ENCODE results near the gene CPSF6. TPM values are rescaled to one million over a fixed set of nuclear protein-coding genes. Genes with fewer than 3 reads are reported as not detected.
A peak's percentile ranks its signal among the peaks of the same experiment; 100 is the strongest.
"Not testable (repeated sequence)": the region's sequence is repeated elsewhere in the genome, so short reads cannot be mapped to it uniquely, and the experiment has no call there.

The CPSF6 gene, protein sequence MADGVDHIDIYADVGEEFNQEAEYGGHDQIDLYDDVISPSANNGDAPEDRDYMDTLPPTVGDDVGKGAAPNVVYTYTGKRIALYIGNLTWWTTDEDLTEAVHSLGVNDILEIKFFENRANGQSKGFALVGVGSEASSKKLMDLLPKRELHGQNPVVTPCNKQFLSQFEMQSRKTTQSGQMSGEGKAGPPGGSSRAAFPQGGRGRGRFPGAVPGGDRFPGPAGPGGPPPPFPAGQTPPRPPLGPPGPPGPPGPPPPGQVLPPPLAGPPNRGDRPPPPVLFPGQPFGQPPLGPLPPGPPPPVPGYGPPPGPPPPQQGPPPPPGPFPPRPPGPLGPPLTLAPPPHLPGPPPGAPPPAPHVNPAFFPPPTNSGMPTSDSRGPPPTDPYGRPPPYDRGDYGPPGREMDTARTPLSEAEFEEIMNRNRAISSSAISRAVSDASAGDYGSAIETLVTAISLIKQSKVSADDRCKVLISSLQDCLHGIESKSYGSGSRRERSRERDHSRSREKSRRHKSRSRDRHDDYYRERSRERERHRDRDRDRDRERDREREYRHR
- total RNA-seq, result 28.0 TPM

DNA sequence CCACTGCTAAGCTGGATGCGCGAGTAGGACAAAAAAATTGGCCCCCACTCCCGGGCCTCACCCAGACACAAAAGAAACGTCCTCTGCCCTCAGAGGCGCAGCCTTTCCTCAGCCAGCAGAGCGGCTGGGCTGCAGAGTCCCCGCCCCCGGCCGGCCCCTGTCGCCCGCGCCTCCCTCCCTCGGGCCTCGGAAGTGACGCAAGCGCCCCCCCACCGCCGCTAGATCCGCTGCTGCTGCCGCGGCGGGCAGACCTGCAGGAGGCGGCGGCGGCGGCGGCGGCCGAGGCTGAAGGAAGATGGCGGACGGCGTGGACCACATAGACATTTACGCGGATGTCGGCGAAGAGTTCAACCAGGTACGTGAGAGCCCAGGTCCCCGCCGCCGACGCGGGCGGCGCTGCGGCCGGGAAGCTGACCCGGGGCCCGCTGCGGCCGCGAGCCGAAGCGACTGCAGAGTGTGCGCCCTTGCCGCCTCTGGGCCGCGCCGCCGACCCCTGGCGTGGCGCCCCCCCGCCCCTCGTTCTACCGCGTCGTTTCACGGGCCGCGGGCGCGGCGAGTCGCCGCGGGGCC lies at the start of gene CPSF6:
Gene CPSF6 (plus strand): TSS at position 218 of the 570 bp plus-strand sequence. CDS start 78 bp downstream, at position 296.
- DNase-seq (ENCODE audit: low read depth in 2 of 3, low spot score in 2 of 3), result peak; percentile 90 to 97 (median 93)

DNA sequence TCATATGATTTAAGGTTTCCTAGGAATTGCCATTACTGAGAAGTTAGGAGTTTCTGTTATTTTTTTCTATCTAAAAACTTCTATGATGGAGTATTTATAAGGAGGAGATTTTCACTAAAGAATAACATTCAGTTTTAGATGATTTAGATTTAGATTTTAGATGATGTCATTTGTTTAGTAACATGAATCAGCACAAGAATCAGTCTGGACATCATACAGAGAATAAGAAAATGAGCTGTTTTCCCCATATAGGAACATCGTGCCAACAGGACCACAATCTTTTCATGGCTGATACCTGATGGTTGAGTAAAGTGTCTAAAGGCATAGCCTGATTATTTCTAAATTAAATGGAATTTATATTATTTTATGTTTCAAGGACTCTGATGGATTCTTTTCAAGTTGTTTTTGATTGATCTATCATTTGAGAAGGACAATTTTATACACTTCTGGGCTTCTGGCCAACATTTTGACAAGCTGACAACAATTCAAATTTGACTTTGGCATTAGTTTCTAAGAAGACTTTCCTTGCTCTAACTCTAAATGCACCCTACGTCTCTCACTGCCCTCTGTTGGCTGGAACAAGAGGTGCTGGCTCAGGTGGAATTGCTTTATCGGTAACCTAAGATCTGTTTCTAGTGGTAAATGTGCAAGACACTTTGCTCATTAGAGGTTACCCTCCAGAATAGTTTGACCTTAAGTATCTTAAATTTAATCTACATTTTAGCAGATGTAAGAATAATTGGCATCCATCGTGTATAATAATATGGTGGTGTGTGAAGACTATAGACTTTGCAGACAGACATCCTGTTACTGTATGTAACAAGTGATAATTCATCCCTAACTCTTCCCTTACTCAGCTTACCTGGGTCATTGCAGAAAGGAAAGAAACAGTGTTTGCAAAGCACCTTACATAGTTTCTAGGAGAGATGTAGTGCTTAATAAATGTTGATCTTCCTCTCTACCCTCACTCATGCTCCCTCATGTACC lies 42.8 kb upstream of the CPSF6 start:
- no peak for DNase-seq (ENCODE audit: low read depth in 2 of 3, low spot score in 2 of 3)

DNA sequence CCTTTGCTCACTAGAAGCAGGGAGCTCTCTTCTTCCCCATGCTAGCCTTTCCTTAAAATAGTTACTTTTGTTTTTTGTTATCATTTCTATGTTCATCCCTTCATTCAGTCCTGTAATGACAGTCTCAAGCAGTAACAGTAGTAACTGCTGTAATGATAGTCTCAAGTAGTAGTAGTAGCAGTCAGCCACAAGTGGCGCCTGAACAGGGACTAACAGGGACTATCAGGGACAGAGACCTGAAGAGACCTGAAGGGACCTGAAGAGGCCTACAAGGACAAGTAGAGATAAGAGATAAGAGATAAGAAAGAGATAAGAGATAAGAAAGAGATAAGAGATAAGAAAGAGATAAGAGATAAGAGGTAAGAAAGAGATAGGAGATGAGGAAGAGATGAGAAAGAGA lies 39.4 kb upstream of the CPSF6 start:
- not testable (repeated sequence) for DNase-seq (ENCODE audit: low read depth in 2 of 3, low spot score in 2 of 3)

DNA sequence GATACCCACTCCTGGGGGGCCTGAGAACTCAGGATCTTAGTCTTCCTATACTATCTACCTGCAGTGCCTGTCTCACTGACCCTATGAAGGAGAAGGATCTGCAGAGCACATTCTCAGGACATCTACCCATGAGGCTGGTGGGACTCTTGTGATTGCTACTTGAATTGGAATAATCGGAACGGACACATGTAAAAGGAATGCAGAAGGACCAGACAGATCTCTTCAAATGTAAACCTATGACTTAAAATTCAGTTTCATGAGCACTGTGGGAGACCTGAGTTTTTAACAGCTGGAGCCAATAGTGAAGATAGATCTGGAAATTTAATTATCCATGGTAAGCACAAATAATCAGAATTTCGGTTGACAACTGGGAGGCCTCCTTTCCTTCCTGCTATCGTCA lies 35.2 kb upstream of the CPSF6 start:
- DNase-seq (ENCODE audit: low read depth in 2 of 3, low spot score in 2 of 3), result no peak

DNA sequence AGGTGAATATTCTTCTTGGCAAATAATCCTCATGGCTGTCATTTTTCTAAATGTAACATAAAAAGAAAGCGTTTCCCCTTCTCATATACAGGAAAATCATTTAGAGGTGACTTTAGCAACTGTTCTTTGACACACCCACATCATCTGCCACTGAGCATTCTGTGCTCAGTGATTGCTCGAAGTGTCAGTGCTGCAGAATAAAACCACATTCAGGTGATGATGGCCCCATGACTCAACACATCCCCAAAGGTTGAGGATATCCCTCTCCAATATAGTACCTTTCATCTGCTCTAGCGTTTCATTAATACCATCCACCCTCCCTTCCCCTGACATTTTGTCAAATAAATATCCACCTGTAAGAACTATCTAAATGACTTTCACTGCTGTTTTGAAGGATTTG lies 28.7 kb upstream of the CPSF6 start:
- no peak for DNase-seq (ENCODE audit: low read depth in 2 of 3, low spot score in 2 of 3)

DNA sequence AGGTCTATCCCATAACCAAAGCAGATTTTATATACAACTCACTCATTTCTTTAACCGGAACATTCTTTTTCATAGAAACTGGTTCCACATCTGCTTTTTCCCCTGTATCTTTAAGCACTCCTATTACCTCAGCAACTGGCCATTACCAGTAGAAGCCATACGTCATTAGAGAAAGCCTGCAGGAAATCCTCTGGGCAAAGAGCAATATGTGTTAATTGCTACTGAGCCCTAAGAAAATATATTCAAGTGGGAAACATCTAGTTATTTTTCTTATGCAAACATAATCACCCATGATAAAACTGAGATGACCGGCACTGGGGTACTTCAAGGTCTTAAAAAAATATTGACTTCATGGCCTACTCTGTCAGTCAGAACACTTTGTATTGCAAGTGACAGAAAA lies 28.2 kb upstream of the CPSF6 start:
- no peak for DNase-seq (ENCODE audit: low read depth in 2 of 3, low spot score in 2 of 3)

DNA sequence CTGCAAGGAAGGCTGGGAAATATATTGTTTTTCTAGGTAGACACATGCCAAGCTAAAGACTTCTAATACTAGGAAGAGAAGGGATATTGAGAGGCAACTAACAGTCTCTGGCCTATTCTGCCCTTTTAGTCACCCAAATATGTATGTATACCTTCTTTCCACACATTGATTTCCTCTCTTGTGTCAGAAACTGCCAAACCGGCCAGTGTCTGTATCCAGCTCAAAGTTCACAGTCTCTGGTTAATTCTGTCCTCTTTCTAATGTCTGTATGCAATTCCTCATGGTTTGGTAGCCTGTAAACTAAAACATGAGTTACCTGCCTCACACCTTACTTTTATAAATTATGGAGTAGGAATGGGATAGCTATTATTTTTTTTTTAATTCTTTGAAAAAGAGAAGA lies 25.2 kb upstream of the CPSF6 start:
- DNase-seq (ENCODE audit: low read depth in 2 of 3, low spot score in 2 of 3), result no peak

DNA sequence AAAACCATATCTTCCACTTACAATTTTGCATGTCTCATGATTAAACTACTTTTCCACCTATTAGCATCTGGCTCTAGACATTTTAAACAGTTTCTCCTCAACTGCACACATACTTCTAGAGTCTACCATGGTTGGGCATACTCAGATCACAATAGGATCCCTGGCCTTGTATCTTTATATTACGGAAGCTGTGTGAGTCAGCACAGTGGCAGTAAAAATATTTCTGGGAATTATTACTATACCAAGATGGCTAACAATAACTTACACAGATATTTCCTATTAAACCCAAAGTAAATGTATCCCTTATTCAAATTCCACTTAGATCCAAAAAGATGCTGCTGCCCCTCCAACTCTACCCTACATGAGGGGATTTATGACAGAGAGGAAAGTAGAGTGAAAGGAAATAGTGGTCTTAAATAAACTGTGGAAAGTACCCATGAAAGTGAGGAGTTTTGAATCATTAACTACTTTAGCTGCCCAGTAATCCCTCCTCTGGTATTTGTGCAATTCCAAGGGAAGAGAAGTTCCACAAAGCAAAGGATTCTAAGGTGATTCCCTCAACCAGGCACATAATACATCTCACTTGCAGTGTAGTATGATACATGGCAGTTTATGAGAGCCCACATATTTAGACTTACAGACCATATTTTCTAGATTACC lies 14.0 kb upstream of the CPSF6 start:
- no peak for DNase-seq (ENCODE audit: low read depth in 2 of 3, low spot score in 2 of 3)

DNA sequence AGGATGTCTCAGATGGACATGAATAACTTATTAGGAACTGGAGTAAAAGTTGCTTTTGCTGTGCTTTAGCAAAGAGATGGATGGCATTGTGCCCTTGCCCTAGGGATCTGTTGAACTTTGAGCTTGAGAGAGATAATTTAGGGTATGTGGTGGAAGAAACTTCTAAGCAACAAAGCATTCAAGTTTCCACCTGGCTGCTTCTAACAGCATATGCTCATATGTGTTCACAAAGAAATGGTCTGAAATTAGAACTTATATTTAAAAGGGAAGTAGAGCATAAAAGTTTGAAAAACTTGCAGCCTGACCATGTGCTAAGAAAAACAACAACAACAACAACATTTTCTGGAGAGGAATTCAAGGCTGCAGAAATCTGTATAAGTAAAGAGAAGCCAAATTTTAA lies 7.9 kb upstream of the CPSF6 start:
- no peak for DNase-seq (ENCODE audit: low read depth in 2 of 3, low spot score in 2 of 3)

DNA sequence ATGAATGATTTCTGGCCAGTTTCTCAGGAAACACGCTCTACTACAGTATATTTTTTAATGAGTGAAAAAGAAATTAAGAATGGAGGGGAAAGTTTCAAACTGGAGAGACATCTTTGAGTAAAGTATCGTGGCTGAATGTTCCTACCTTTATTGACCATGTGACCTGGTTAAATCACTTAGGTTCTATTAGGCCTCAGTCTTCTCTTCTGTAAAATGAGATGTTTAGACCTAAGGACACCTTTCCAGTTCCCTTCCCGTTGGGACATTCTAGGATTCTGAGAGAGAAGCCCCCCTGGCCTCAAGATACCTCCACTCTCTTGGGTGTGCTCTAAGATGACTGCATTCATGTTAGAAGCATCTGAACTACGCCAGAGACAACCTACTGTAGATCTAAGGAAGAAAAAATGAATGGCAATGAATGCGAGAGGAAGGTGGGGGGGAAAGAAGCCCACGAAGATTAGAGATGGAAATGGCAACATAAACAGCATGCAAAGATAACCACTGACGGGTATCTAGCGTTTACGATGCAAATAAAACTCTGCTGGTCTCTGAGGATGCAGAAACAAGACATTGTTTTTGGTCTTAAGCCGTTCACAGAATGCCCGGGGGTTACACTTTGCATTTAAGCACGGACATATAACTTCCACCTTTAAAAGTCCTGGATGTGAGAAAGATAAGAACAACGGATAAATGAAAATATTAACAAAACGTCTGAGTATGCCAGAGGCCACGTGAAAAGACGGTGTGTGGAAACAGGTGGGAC lies 599 bp upstream of the CPSF6 start:
- no peak for DNase-seq (ENCODE audit: low read depth in 2 of 3, low spot score in 2 of 3)

DNA sequence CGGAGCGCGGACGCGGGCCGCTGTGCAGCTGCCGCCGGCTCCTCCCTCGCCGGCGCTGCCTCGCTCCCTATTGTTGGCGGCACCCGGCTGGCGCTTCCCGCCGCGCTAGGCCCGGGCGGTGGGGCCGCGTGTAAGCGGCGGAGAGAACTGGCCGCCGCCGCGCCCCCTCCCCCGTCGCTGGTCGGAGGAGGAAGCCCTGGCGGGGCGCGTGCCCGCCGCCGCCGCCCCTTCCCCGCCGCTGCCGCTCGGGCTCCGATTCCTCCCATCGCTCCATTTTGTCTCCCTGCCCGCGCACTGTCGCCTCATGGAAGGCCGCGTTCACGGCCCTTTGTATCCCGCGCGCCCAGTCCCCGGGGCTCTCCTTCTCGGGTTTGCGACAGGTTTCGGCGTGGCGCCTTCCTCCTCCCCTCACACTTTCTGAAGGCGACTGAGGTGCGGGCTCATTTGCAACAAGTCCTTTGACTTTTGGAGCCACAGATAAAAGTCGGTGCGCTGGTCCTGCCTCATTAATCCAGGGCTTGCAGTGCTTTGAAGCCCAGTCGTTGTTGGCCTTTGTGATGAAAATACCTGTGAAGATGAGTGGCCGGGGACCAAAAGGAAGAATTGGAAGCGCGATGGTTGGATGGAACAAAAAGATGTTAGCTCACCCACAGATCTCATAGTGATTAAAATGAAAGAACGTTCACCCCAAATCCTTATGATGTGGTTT lies 707 bp downstream of the CPSF6 start:
- DNase-seq (ENCODE audit: low read depth in 2 of 3, low spot score in 2 of 3), result peak in 2 of 3 donors; percentile 60 to 64

DNA sequence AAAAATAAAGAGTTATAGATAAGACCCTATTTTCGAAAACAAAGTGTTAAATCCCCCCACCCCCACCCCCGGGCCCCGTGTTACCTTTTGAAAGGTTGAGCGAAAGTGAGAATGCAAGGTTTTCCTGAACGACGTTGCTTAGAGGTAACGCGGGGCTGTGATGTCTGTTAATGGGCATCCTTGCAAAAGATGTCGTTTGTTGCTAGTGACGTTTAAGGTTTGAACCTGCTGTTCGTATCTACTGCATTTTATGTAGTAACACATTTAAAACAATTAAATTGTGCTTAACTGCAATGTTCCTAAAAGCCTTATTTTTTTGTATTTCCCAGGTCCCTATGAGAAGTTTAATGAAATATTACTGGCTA lies 1.2 kb downstream of the CPSF6 start:
- DNase-seq (ENCODE audit: low read depth in 2 of 3, low spot score in 2 of 3), result peak in 1 of 3 donors; percentile 16

DNA sequence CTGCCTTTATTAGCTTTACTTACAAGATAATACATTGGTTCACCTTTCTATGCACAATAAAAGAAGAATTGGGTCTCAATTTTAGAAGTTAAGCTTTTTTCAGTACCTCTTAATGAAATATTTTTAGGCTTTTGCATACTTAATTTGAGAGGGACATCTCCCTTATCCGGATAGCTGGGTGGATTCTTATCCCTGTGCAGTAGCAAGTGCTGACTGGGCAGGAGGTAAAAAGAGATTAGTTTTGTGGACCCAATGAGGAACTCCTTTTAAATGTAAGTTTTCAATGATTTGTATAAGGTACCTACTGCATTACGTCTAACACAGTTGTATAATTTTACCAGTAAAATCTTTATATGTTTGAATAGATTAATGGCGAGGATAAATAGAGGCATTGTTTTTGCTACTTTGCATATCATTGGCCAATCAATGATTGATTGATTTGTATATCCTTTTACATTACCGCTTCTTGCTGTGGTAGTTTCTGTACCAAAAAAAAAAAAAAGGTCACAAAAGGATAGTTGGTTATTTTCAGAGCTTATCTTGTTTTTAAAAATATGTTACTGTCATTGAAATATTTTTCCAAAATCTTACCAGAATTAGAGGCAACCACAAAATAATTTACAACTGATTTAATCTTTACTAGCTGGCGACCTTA lies 2.2 kb downstream of the CPSF6 start:
- DNase-seq (ENCODE audit: low read depth in 2 of 3, low spot score in 2 of 3), result no peak

DNA sequence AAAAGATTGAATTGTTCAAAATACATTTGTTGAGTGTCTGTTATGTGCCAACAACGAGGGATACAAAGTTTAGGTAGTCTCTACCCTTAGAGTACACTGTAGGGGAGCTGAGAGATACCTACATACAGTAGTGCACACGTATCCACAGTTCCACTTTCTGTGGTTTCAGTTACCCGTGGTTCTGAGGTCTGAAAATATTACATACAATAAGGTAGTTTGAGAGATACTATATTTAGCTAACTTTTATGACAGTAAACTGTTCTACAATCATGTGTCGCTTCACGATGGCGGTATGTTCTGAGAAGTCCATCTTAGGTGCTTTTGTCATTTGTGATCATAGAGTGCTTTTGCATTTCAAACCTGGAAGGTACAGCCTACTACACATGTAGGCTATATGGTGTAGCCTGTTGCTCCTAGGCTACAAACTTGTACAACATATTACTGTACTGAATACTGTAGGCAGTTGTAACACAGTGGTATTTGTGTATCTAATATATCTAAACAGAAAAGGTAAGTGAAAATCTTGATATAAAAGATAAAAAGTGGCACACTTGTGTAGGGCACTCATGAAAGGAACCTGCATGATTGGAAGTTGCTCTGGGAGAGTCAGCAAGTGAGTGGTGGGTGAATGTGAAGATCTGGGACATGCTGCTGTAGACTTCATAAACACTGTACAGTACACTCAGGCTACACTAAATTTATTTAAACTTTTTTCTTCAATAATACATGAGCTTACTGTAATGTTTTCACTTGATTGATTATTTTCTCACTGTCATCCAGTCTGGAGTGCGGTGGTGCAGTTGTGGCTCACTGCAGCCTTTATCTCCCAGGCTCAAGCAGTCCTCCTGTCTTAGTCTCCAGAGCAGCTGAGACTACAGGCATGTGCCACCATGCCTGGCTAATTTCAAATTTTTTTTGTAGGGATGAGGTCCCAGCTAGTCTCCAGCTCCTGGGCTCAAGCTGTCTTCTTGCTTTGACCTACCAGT lies 4.0 kb downstream of the CPSF6 start:
- DNase-seq (ENCODE audit: low read depth in 2 of 3, low spot score in 2 of 3), result no peak

DNA sequence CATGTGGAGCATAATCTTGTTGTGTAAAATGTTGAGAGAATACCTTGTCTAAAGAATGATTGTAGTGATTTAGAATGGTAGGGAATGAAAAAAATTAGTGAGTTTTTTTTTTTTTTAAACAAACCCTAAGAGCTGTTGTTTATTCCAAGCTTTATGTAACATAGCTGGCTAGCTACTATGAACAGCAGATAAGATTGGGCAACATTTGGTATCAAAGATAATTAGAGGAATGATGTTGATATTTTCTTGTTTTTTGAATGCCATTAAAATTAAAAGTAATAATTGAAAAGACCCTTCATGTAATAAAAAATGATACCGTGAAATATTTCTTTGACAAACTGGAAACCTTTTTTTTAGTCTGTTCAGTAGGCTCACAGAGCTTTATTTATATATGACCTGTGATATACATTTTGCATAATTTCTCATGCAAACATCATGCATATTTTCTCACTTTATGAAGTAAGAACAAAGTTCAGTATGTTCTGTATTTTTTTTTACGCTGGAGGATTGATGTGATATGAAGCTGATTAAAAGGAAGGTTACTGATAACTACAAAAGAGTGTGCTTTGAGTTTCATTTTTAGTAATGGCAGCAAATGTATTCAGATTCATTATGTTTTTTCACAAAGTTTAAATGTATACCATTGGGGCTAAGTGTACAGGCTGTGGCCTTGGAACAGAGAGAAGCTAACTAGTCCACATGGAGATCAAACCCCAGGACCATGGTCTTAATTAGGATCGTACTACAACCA lies 8.1 kb downstream of the CPSF6 start:
- DNase-seq (ENCODE audit: low read depth in 2 of 3, low spot score in 2 of 3), result no peak

DNA sequence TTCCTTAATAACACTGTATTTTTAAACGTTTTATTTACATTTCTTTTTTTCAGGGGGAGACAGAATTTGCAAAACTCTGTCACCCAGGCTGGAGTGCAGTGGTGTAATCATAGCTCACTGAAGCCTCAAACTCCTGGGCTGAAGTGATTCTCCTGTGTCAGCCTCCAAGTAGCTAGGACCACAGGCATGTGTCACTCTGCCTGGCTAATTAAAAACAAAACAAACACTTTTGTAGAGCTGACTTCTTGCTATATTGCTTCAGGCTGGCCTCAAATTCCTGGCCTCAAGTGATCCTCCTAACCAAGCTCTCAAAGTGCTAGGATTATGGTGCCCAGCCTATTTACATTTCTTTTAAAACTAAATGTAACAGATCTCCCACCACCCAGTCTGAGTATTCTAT lies 12.7 kb downstream of the CPSF6 start:
- no peak for DNase-seq (ENCODE audit: low read depth in 2 of 3, low spot score in 2 of 3)

DNA sequence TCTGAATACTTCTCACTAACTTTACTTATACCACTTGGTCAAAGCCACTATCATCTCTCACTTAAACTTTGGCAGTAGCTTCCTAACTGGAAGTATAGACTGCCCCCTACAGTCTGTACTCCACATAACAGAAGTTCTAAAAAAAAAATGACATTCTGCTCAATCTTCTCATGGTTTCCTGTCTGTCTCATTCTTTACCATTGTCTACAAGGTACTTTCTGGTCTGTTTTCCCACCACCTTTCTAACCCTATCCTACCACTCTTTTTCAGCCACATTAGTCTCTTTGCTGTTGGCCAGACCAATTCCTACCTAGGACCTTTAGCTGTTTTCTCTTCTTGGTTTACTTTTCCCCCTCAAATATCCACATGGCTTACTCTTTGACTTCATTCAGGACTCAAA lies 14.7 kb downstream of the CPSF6 start:
- DNase-seq (ENCODE audit: low read depth in 2 of 3, low spot score in 2 of 3), result peak; percentile 46 to 77 (median 65)

Measured in hematopoietic multipotent progenitor cell (in vitro differentiated cells).